Hypothalamus (tissue), 51 donors: ENCODE measurements around the gene PANK1.
"Not testable (repeated sequence)": the region's sequence is repeated elsewhere in the genome, so short reads cannot be mapped to it uniquely, and the experiment has no call there.

Source experiments
- DNase-seq, 51 donors: peaks; one replicate each; lab custom pipeline; 2025; lab: John Stamatoyannopoulos, UW

PANK1 gene

GRCh38 chr10:89622151-89622550 is 22.9 kb downstream of the PANK1 start:
- no peak for DNase-seq

- no peak for DNase-seq
Measured at GRCh38 chr10:89621438-89621837, 23.6 kb downstream of the PANK1 start.

- DNase-seq: not testable (repeated sequence)
Measured at GRCh38 chr10:89620296-89620695, 24.7 kb downstream of the PANK1 start.

- DNase-seq: no peak
Measured at GRCh38 chr10:89615824-89616223, 29.2 kb downstream of the PANK1 start.

- DNase-seq: no peak
Measured at GRCh38 chr10:89615112-89615511, 29.9 kb downstream of the PANK1 start.

GRCh38 chr10:89613582-89613981 is 31.5 kb downstream of the PANK1 start:
- DNase-seq: no peak

GRCh38 chr10:89611282-89611681 is 33.8 kb downstream of the PANK1 start:
- no peak for DNase-seq

- DNase-seq: no peak
Measured at GRCh38 chr10:89609833-89610346, 35.2 kb downstream of the PANK1 start.

GRCh38 chr10:89604200-89604599 is 40.8 kb downstream of the PANK1 start:
- DNase-seq: no peak

GRCh38 chr10:89602919-89603318 is 42.1 kb downstream of the PANK1 start:
- DNase-seq: no peak

- no peak for DNase-seq
Measured at GRCh38 chr10:89601728-89602361, 43.2 kb downstream of the PANK1 start.

GRCh38 chr10:89600041-89600440 is 45.0 kb downstream of the PANK1 start:
- no peak for DNase-seq

GRCh38 chr10:89593043-89593442 is 52.0 kb downstream of the PANK1 start:
- DNase-seq: no peak

GRCh38 chr10:89592539-89592938 is 52.5 kb downstream of the PANK1 start:
- no peak for DNase-seq

GRCh38 chr10:89591796-89592271 is 53.2 kb downstream of the PANK1 start:
- no peak for DNase-seq

- no peak for DNase-seq
Measured at GRCh38 chr10:89591111-89591795, 53.8 kb downstream of the PANK1 start.

- DNase-seq: no peak
Measured at GRCh38 chr10:89590326-89590725, 54.7 kb downstream of the PANK1 start.

- DNase-seq: no peak
Measured at GRCh38 chr10:89589101-89589720, 55.8 kb downstream of the PANK1 start.

GRCh38 chr10:89588671-89589070 is 56.4 kb downstream of the PANK1 start:
- no peak for DNase-seq

GRCh38 chr10:89582022-89582421 is 63.0 kb downstream of the PANK1 start:
- no peak for DNase-seq

- no peak for DNase-seq
Measured at GRCh38 chr10:89580243-89580642, 64.8 kb downstream of the PANK1 start.

GRCh38 chr10:89576696-89577095 is 68.3 kb downstream of the PANK1 start:
- DNase-seq: no peak
